ENCODE results near the gene ELAVL1. TPM values are rescaled to one million over a fixed set of nuclear protein-coding genes. Genes with fewer than 3 reads are reported as not detected.

The ELAVL1 gene
- polyA plus RNA-seq, 1 donor from 2014 or later = 19.1 TPM

GRCh38 chr19:8038815-8039214, 33.4 kb upstream of the ELAVL1 start:
- Histone ChIP-seq H3K4me2 (ENCODE audit: low read length) (no peak overlapping the region), H3K9me2 (ENCODE audit: insufficient read depth, low read length) (no peaks in the 10 kb centered on the region), H3K9ac (ENCODE audit: low read length) (no peak overlapping the region), H3F3A (ENCODE audit: insufficient read depth, low read length, poor library complexity, severe bottlenecking) (no peaks in the 10 kb centered on the region), H3K27me3 (ENCODE audit: insufficient read depth, low read depth, low read length) (no peaks in the 10 kb centered on the region), H3K36me3 (ENCODE audit: insufficient read depth, low read length) (no peaks in the 10 kb centered on the region), H2AFZ (ENCODE audit: low read depth, low read length) (no peak overlapping the region), H3K79me2 (replicated peaks; ENCODE audit: insufficient read depth, low read length) (no peaks in the 10 kb centered on the region), H4K20me1 (ENCODE audit: insufficient read depth) (no peaks in the 10 kb centered on the region), H3K4me3 (ENCODE audit: low read length) (no peak overlapping the region), H3K27ac (ENCODE audit: low read length) (no peak overlapping the region), H3K9me3 (ENCODE audit: low read length) (no peaks in the 10 kb centered on the region)
- TF ChIP-seq MXI1 (conservative IDR thresholded peaks at IDR 0.05; ENCODE audit: poor library complexity, severe bottlenecking) = no peak

- H3K9me3 ChIP-seq (ENCODE audit: low read length) = no peaks in the 10 kb centered on the region
- no peak overlapping the region for H3K4me3 ChIP-seq (ENCODE audit: low read length)
- no peaks in the 10 kb centered on the region for H3F3A ChIP-seq (ENCODE audit: insufficient read depth, low read length, poor library complexity, severe bottlenecking)
- no peak overlapping the region for H3K9ac ChIP-seq (ENCODE audit: low read length)
- no peaks in the 10 kb centered on the region for H3K27me3 ChIP-seq (ENCODE audit: insufficient read depth, low read depth, low read length)
- H3K27ac ChIP-seq (ENCODE audit: low read length) = no peak overlapping the region
- H3K9me2 ChIP-seq (ENCODE audit: insufficient read depth, low read length) = no peaks in the 10 kb centered on the region
- H3K36me3 ChIP-seq (ENCODE audit: insufficient read depth, low read length) = no peaks in the 10 kb centered on the region
- TF ChIP-seq EP300 (conservative IDR thresholded peaks at IDR 0.05; ENCODE audit: poor library complexity, severe bottlenecking) = no peak
- TF ChIP-seq EZH2 (IDR thresholded peaks at IDR 0.05; ENCODE audit: borderline replicate concordance, insufficient read depth, low read length, poor library complexity, severe bottlenecking) = no peak
- no peak for TF ChIP-seq MXI1 (conservative IDR thresholded peaks at IDR 0.05; ENCODE audit: poor library complexity, severe bottlenecking)
- TF ChIP-seq TAF1 (IDR thresholded peaks at IDR 0.05; ENCODE audit: low read depth) = no peak
- no peak for TF ChIP-seq POLR2AphosphoS5 (IDR thresholded peaks at IDR 0.05)
- TF ChIP-seq REST (IDR thresholded peaks at IDR 0.05; ENCODE audit: borderline replicate concordance) = no peak
- no peak for TF ChIP-seq RAD21 (conservative IDR thresholded peaks at IDR 0.05)
- no peak for TF ChIP-seq SMC3 (conservative IDR thresholded peaks at IDR 0.05; ENCODE audit: poor library complexity)
- no peaks in the 10 kb centered on the region for H3K79me2 ChIP-seq (replicated peaks; ENCODE audit: insufficient read depth, low read length)
- no peaks in the 10 kb centered on the region for H4K20me1 ChIP-seq (ENCODE audit: insufficient read depth)
- H2AFZ ChIP-seq (ENCODE audit: low read depth, low read length) = no peak overlapping the region
- H3K4me2 ChIP-seq (ENCODE audit: low read length) = no peak overlapping the region
These were observed 31.1 kb upstream of the ELAVL1 start for GRCh38 chr19:8036434-8037099.

- no peak for TF ChIP-seq MXI1 (conservative IDR thresholded peaks at IDR 0.05; ENCODE audit: poor library complexity, severe bottlenecking)
- TF ChIP-seq EP300 (conservative IDR thresholded peaks at IDR 0.05; ENCODE audit: poor library complexity, severe bottlenecking) = no peak
- TF ChIP-seq EZH2 (IDR thresholded peaks at IDR 0.05; ENCODE audit: borderline replicate concordance, insufficient read depth, low read length, poor library complexity, severe bottlenecking) = no peak
- no peak for TF ChIP-seq POLR2AphosphoS5 (IDR thresholded peaks at IDR 0.05)
- no peak for TF ChIP-seq CTCF (IDR thresholded peaks at IDR 0.05; ENCODE audit: poor library complexity, severe bottlenecking)
- no peak for TF ChIP-seq SMC3 (conservative IDR thresholded peaks at IDR 0.05; ENCODE audit: poor library complexity)
- no peak for TF ChIP-seq RAD21 (conservative IDR thresholded peaks at IDR 0.05)
- no peak for TF ChIP-seq TAF1 (IDR thresholded peaks at IDR 0.05; ENCODE audit: low read depth)
- TF ChIP-seq REST (IDR thresholded peaks at IDR 0.05; ENCODE audit: borderline replicate concordance) = no peak
- Histone ChIP-seq H3K9me2 (ENCODE audit: insufficient read depth, low read length) (no peaks in the 10 kb centered on the region), H3K27ac (ENCODE audit: low read length) (no peak overlapping the region), H4K20me1 (ENCODE audit: insufficient read depth) (no peaks in the 10 kb centered on the region), H3F3A (ENCODE audit: insufficient read depth, low read length, poor library complexity, severe bottlenecking) (no peaks in the 10 kb centered on the region), H3K79me2 (replicated peaks; ENCODE audit: insufficient read depth, low read length) (no peaks in the 10 kb centered on the region), H3K36me3 (ENCODE audit: insufficient read depth, low read length) (no peaks in the 10 kb centered on the region), H3K4me2 (ENCODE audit: low read length) (no peak overlapping the region), H3K27me3 (ENCODE audit: insufficient read depth, low read depth, low read length) (no peaks in the 10 kb centered on the region), H3K4me3 (ENCODE audit: low read length) (no peak overlapping the region), H3K9me3 (ENCODE audit: low read length) (no peaks in the 10 kb centered on the region), H2AFZ (ENCODE audit: low read depth, low read length) (no peak overlapping the region), H3K9ac (ENCODE audit: low read length) (no peak overlapping the region)
These were observed 28.7 kb upstream of the ELAVL1 start for GRCh38 chr19:8034178-8034525.

Data from neural cell (in vitro differentiated cells).